ENCODE data around the gene JMJD1C.

JMJD1C gene

GRCh38 chr10:63363951-63364350 lies 101.8 kb downstream of the JMJD1C start:
- H3K9ac ChIP-seq (ENCODE audit: low read depth, low read length, poor library complexity, severe bottlenecking), result no peak overlapping the region
- no peak overlapping the region for H3K4me2 ChIP-seq (ENCODE audit: low read depth, low read length, poor library complexity, severe bottlenecking)
- no peak overlapping the region for H3K4me3 ChIP-seq (ENCODE audit: low read length, poor library complexity, severe bottlenecking)
- no peak for TF ChIP-seq EZH2phosphoT487 (IDR thresholded peaks at IDR 0.05; ENCODE audit: borderline replicate concordance)
- TF ChIP-seq, protein P1, sequence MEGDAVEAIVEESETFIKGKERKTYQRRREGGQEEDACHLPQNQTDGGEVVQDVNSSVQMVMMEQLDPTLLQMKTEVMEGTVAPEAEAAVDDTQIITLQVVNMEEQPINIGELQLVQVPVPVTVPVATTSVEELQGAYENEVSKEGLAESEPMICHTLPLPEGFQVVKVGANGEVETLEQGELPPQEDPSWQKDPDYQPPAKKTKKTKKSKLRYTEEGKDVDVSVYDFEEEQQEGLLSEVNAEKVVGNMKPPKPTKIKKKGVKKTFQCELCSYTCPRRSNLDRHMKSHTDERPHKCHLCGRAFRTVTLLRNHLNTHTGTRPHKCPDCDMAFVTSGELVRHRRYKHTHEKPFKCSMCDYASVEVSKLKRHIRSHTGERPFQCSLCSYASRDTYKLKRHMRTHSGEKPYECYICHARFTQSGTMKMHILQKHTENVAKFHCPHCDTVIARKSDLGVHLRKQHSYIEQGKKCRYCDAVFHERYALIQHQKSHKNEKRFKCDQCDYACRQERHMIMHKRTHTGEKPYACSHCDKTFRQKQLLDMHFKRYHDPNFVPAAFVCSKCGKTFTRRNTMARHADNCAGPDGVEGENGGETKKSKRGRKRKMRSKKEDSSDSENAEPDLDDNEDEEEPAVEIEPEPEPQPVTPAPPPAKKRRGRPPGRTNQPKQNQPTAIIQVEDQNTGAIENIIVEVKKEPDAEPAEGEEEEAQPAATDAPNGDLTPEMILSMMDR (conservative IDR thresholded peaks at IDR 0.05; ENCODE audit: low read length), result no peak
- no peaks in the 10 kb centered on the region for H3K9me3 ChIP-seq (ENCODE audit: insufficient read depth, low read depth, low read length)
- H3K79me2 ChIP-seq (ENCODE audit: insufficient read depth, low read length), result peaks cover 31% of the 10 kb centered on the region
- H3K9me2 ChIP-seq (replicated peaks; ENCODE audit: low read depth, low read length), result no peaks in the 10 kb centered on the region
- no peaks in the 10 kb centered on the region for H3K36me3 ChIP-seq (ENCODE audit: insufficient read depth, low read length)
- no peaks in the 10 kb centered on the region for H4K20me1 ChIP-seq (ENCODE audit: insufficient read depth, low read length, poor library complexity, severe bottlenecking)
- H3K4me1 ChIP-seq (ENCODE audit: insufficient read depth, low read length, poor library complexity, severe bottlenecking), result no peaks in the 10 kb centered on the region
- H3K27me3 ChIP-seq (ENCODE audit: insufficient read depth, low read length, poor library complexity, severe bottlenecking), result no peaks in the 10 kb centered on the region
- H2AFZ ChIP-seq (ENCODE audit: low read length), result no peak overlapping the region
- H3F3A ChIP-seq (ENCODE audit: low read depth), result no peaks in the 10 kb centered on the region

GRCh38 chr10:63355682-63356081 lies 110.1 kb downstream of the JMJD1C start:
- Histone ChIP-seq H4K20me1 (ENCODE audit: insufficient read depth, low read length, poor library complexity, severe bottlenecking) (no peaks in the 10 kb centered on the region), H3K79me2 (ENCODE audit: insufficient read depth, low read length) (peaks cover 39% of the 10 kb centered on the region), H3K4me1 (ENCODE audit: insufficient read depth, low read length, poor library complexity, severe bottlenecking) (peaks cover 7% of the 10 kb centered on the region), H3K4me2 (ENCODE audit: low read depth, low read length, poor library complexity, severe bottlenecking) (no peak overlapping the region), H3K4me3 (ENCODE audit: low read length, poor library complexity, severe bottlenecking) (no peak overlapping the region), H3F3A (ENCODE audit: low read depth) (no peaks in the 10 kb centered on the region), H3K36me3 (ENCODE audit: insufficient read depth, low read length) (no peaks in the 10 kb centered on the region), H3K9me2 (replicated peaks; ENCODE audit: low read depth, low read length) (no peaks in the 10 kb centered on the region), H3K9me3 (ENCODE audit: insufficient read depth, low read depth, low read length) (no peaks in the 10 kb centered on the region), H3K27me3 (ENCODE audit: insufficient read depth, low read length, poor library complexity, severe bottlenecking) (no peaks in the 10 kb centered on the region), H2AFZ (ENCODE audit: low read length) (no peak overlapping the region), H3K9ac (ENCODE audit: low read depth, low read length, poor library complexity, severe bottlenecking) (no peak overlapping the region)
- no peak for TF ChIP-seq EZH2phosphoT487 (IDR thresholded peaks at IDR 0.05; ENCODE audit: borderline replicate concordance)
- TF ChIP-seq, protein P1 (conservative IDR thresholded peaks at IDR 0.05; ENCODE audit: low read length), result no peak

DNA sequence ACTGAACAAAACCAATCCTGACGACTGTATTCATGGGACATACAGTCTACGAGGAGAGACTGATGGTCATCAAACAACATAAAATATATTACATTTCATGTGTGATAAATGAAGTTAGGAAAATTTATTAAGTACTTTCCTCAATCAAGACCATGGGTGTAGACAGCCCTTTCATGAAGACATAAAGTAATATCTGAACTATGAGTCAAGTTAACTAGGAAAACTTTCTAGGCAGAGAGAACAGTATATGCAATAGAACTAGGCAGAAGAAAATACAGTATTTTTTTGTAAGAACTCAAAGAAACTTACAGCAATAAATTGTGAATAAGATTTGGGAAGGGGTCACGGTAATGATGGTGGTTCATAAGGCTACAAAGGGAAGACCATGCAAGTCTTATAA lies 112.8 kb downstream of the JMJD1C start:
- Histone ChIP-seq H3K9me3 (ENCODE audit: insufficient read depth, low read depth, low read length) (no peaks in the 10 kb centered on the region), H3K4me3 (ENCODE audit: low read length, poor library complexity, severe bottlenecking) (no peak overlapping the region), H3K4me1 (ENCODE audit: insufficient read depth, low read length, poor library complexity, severe bottlenecking) (peaks cover 7% of the 10 kb centered on the region), H3K9ac (ENCODE audit: low read depth, low read length, poor library complexity, severe bottlenecking) (no peak overlapping the region), H3K4me2 (ENCODE audit: low read depth, low read length, poor library complexity, severe bottlenecking) (no peak overlapping the region), H3K36me3 (ENCODE audit: insufficient read depth, low read length) (no peaks in the 10 kb centered on the region), H3K9me2 (replicated peaks; ENCODE audit: low read depth, low read length) (no peaks in the 10 kb centered on the region), H4K20me1 (ENCODE audit: insufficient read depth, low read length, poor library complexity, severe bottlenecking) (peaks cover 3% of the 10 kb centered on the region), H3F3A (ENCODE audit: low read depth) (no peaks in the 10 kb centered on the region), H3K27me3 (ENCODE audit: insufficient read depth, low read length, poor library complexity, severe bottlenecking) (no peaks in the 10 kb centered on the region), H3K79me2 (ENCODE audit: insufficient read depth, low read length) (peaks cover 37% of the 10 kb centered on the region), H2AFZ (ENCODE audit: low read length) (no peak overlapping the region)
- TF ChIP-seq, protein P1 (conservative IDR thresholded peaks at IDR 0.05; ENCODE audit: low read length), result no peak
- no peak for TF ChIP-seq EZH2phosphoT487 (IDR thresholded peaks at IDR 0.05; ENCODE audit: borderline replicate concordance)

Data from Loucy (cell line).